ENCODE data around the gene STON2. TPM values are rescaled to one million over a fixed set of nuclear protein-coding genes. Genes with fewer than 3 reads are reported as not detected.

Gene STON2
- total RNA-seq, 1 experiment from 2014 or later = 8.6 TPM

GRCh38 chr14:81275305-81276072, 124.6 kb downstream of the STON2 start:
- CTCF ChIA-PET = no interaction called here
- Histone ChIP-seq H3K27me3 (replicated peaks; ENCODE audit: insufficient read depth, low read depth, low read length, poor library complexity) (no peaks in the 10 kb centered on the region), H3K4me1 (ENCODE audit: insufficient read depth, low read length, poor library complexity, severe bottlenecking) (peaks cover 10% of the 10 kb centered on the region), H3K27ac (ENCODE audit: low read depth, low read length, poor library complexity, severe bottlenecking) (no peak overlapping the region), H3K9me3 (ENCODE audit: low read depth, low read length, poor library complexity, severe bottlenecking) (no peaks in the 10 kb centered on the region), H3K4me3 (ENCODE audit: low read depth, low read length, poor library complexity, severe bottlenecking) (no peak overlapping the region), H3K36me3 (ENCODE audit: insufficient read depth, low read length, poor library complexity, severe bottlenecking) (no peaks in the 10 kb centered on the region)
- POLR2A ChIA-PET (ENCODE audit: low non-redundant PET) = interaction anchor here (0.7 kb wide), 1 partner anchor 170 kb away, joined by 3 read pairs; no protein-coding TSS in a partner anchor
- DNase-seq (ENCODE audit: low spot score) = no peak
- BruUV-seq (replicated peaks) = no TSS peak
- intact Hi-C loops (cut with micrococcal nuclease; ENCODE audit: unreplicated experiment) = no loop called here
- no peak for TF ChIP-seq CTCF (conservative IDR thresholded peaks at IDR 0.05; ENCODE audit: low read depth, low read length)
- TF ChIP-seq EZH2 (IDR thresholded peaks at IDR 0.05; ENCODE audit: borderline replicate concordance, low read depth, low read length, poor library complexity, severe bottlenecking) = no peak

GRCh38 chr14:81273961-81274575, 126.1 kb downstream of the STON2 start:
- no peak overlapping the region for H3K27ac ChIP-seq (ENCODE audit: low read depth, low read length, poor library complexity, severe bottlenecking)
- no peaks in the 10 kb centered on the region for H3K36me3 ChIP-seq (ENCODE audit: insufficient read depth, low read length, poor library complexity, severe bottlenecking)
- DNase-seq (ENCODE audit: low spot score) = no peak
- no peaks in the 10 kb centered on the region for H3K27me3 ChIP-seq (replicated peaks; ENCODE audit: insufficient read depth, low read depth, low read length, poor library complexity)
- CTCF ChIA-PET = no interaction called here
- peaks cover 10% of the 10 kb centered on the region for H3K4me1 ChIP-seq (ENCODE audit: insufficient read depth, low read length, poor library complexity, severe bottlenecking)
- POLR2A ChIA-PET (ENCODE audit: low non-redundant PET) = no interaction called here
- no peak overlapping the region for H3K4me3 ChIP-seq (ENCODE audit: low read depth, low read length, poor library complexity, severe bottlenecking)
- TF ChIP-seq EZH2 (IDR thresholded peaks at IDR 0.05; ENCODE audit: borderline replicate concordance, low read depth, low read length, poor library complexity, severe bottlenecking) (no peak), CTCF (conservative IDR thresholded peaks at IDR 0.05; ENCODE audit: low read depth, low read length) (no peak)
- no TSS peak for BruUV-seq (replicated peaks)
- intact Hi-C loops (cut with micrococcal nuclease; ENCODE audit: unreplicated experiment) = no loop called here
- H3K9me3 ChIP-seq (ENCODE audit: low read depth, low read length, poor library complexity, severe bottlenecking) = no peaks in the 10 kb centered on the region

- DNase-seq (ENCODE audit: low spot score) = no peak
Observed at GRCh38 chr14:81273521-81273920, 126.6 kb downstream of the STON2 start.

More at GRCh38 chr14:81273521-81273920, 126.6 kb downstream of the STON2 start:
- Histone ChIP-seq H3K27me3 (replicated peaks; ENCODE audit: insufficient read depth, low read depth, low read length, poor library complexity) (no peaks in the 10 kb centered on the region), H3K4me1 (ENCODE audit: insufficient read depth, low read length, poor library complexity, severe bottlenecking) (peaks cover 10% of the 10 kb centered on the region), H3K4me3 (ENCODE audit: low read depth, low read length, poor library complexity, severe bottlenecking) (no peak overlapping the region), H3K36me3 (ENCODE audit: insufficient read depth, low read length, poor library complexity, severe bottlenecking) (no peaks in the 10 kb centered on the region), H3K9me3 (ENCODE audit: low read depth, low read length, poor library complexity, severe bottlenecking) (no peaks in the 10 kb centered on the region), H3K27ac (ENCODE audit: low read depth, low read length, poor library complexity, severe bottlenecking) (no peak overlapping the region)
- BruUV-seq (replicated peaks) = no TSS peak
- POLR2A ChIA-PET (ENCODE audit: low non-redundant PET) = no interaction called here
- TF ChIP-seq EZH2 (IDR thresholded peaks at IDR 0.05; ENCODE audit: borderline replicate concordance, low read depth, low read length, poor library complexity, severe bottlenecking) = no peak
- no peak for TF ChIP-seq CTCF (conservative IDR thresholded peaks at IDR 0.05; ENCODE audit: low read depth, low read length)
- CTCF ChIA-PET = no interaction called here
- intact Hi-C loops (cut with micrococcal nuclease; ENCODE audit: unreplicated experiment) = no loop called here

Data from A673 (cell line).